Measurements from ENCODE around the gene FAM168A.

DNA sequence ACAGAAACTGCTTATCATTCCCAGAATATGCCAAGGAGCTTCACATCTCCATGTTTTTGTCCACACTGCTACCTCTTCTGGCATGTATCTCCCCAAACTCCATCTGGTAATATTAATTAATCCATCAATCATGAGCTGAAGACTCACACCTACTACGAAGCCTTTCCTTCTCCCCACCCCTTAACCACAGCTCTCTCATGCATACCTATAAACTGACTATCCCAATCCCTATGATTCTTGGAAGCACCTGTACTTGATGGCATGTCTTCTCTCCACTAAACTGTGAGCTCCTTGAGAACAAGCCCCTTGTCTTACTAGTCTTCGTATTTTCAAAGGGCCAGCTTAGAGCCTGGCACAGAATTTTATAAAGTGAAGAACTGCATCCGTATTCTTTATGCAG lies 174.4 kb downstream of the FAM168A start:
- no peak for TF ChIP-seq HDAC6 (IDR thresholded peaks at IDR 0.05; ENCODE audit: low read depth, low read length)
- no peak for TF ChIP-seq SP1 (IDR thresholded peaks at IDR 0.05; ENCODE audit: low read depth, low read length)
- TF ChIP-seq, protein P1, sequence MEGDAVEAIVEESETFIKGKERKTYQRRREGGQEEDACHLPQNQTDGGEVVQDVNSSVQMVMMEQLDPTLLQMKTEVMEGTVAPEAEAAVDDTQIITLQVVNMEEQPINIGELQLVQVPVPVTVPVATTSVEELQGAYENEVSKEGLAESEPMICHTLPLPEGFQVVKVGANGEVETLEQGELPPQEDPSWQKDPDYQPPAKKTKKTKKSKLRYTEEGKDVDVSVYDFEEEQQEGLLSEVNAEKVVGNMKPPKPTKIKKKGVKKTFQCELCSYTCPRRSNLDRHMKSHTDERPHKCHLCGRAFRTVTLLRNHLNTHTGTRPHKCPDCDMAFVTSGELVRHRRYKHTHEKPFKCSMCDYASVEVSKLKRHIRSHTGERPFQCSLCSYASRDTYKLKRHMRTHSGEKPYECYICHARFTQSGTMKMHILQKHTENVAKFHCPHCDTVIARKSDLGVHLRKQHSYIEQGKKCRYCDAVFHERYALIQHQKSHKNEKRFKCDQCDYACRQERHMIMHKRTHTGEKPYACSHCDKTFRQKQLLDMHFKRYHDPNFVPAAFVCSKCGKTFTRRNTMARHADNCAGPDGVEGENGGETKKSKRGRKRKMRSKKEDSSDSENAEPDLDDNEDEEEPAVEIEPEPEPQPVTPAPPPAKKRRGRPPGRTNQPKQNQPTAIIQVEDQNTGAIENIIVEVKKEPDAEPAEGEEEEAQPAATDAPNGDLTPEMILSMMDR (IDR thresholded peaks at IDR 0.05; ENCODE audit: control extremely low read depth in 1 of 3, insufficient read depth in 1 of 3, low read depth in 1 of 3, low read length in 3 of 3), result no peak
- no peak for TF ChIP-seq JUND (IDR thresholded peaks at IDR 0.05; ENCODE audit: low read length)
- TF ChIP-seq RNF2 (IDR thresholded peaks at IDR 0.05; ENCODE audit: borderline replicate concordance, low read depth, low read length, missing control alignments, poor library complexity, severe bottlenecking), result no peak
- no peak for TF ChIP-seq POLR2A (IDR thresholded peaks at IDR 0.05; ENCODE audit: control extremely low read depth in 1 of 2, low read depth in 2 of 2, low read length in 2 of 2)
- no peak for TF ChIP-seq SUZ12 (IDR thresholded peaks at IDR 0.05; ENCODE audit: low read length)
- TF ChIP-seq KDM1A (IDR thresholded peaks at IDR 0.05; ENCODE audit: borderline replicate concordance, low read length), result no peak
- TF ChIP-seq EZH2 (IDR thresholded peaks at IDR 0.05; ENCODE audit: low read depth, low read length, severe bottlenecking), result no peak
- no peak for TF ChIP-seq CBX5 (IDR thresholded peaks at IDR 0.05; ENCODE audit: low read depth, low read length)
- TF ChIP-seq YY1 (IDR thresholded peaks at IDR 0.05; ENCODE audit: low read depth, low read length), result no peak

Measured in H1 (cell line).